ENCODE measurements around the gene UBE2M.

DNA sequence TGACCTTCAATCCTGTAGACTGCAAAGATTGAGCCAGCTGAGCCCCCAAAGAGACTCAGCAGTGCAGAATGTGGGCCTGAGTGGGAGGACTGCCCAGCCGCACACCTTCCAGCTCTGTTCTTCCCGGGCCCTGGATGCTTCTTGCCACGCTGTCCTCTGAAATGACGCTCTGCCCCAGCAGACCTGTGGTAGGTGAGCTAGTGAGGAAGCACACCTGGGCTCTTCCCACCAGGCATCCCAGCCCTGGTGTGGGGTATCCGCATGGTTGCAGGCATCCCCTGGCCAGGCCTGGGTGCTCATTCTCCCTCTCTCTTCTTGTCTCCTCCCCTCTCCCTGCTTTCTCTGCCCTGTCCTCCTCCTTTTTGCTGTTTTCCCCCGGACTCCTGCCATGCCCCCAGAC is 24.6 kb upstream of the UBE2M start:
- TF ChIP-seq, protein P1, sequence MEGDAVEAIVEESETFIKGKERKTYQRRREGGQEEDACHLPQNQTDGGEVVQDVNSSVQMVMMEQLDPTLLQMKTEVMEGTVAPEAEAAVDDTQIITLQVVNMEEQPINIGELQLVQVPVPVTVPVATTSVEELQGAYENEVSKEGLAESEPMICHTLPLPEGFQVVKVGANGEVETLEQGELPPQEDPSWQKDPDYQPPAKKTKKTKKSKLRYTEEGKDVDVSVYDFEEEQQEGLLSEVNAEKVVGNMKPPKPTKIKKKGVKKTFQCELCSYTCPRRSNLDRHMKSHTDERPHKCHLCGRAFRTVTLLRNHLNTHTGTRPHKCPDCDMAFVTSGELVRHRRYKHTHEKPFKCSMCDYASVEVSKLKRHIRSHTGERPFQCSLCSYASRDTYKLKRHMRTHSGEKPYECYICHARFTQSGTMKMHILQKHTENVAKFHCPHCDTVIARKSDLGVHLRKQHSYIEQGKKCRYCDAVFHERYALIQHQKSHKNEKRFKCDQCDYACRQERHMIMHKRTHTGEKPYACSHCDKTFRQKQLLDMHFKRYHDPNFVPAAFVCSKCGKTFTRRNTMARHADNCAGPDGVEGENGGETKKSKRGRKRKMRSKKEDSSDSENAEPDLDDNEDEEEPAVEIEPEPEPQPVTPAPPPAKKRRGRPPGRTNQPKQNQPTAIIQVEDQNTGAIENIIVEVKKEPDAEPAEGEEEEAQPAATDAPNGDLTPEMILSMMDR (IDR thresholded peaks at IDR 0.05), result no peak
- TF ChIP-seq, protein P2, sequence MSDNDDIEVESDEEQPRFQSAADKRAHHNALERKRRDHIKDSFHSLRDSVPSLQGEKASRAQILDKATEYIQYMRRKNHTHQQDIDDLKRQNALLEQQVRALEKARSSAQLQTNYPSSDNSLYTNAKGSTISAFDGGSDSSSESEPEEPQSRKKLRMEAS (IDR thresholded peaks at IDR 0.05; ENCODE audit: low read depth), result no peak
- TF ChIP-seq RXRA (IDR thresholded peaks at IDR 0.05; ENCODE audit: borderline replicate concordance, low read depth) (no peak), GABPA (IDR thresholded peaks at IDR 0.05; ENCODE audit: low read depth) (no peak), EZH2phosphoT487 (IDR thresholded peaks at IDR 0.05; ENCODE audit: borderline replicate concordance, low read depth) (no peak), FOXJ3 (CRISPR knock-in tag; IDR thresholded peaks at IDR 0.05) (no peak), SIN3A (IDR thresholded peaks at IDR 0.05; ENCODE audit: borderline replicate concordance, low read depth, low read length) (no peak), TAF1 (IDR thresholded peaks at IDR 0.05; ENCODE audit: borderline replicate concordance, low read depth, low read length) (no peak), ELF1 (IDR thresholded peaks at IDR 0.05) (no peak), NRF1 (IDR thresholded peaks at IDR 0.05; ENCODE audit: low read depth, low read length) (no peak)
